ENCODE data around the gene EIF6.
"Not testable (repeated sequence)": the region's sequence is repeated elsewhere in the genome, so short reads cannot be mapped to it uniquely, and the experiment has no call there.

Gene EIF6

GRCh38 chr20:35284267-35284991 is at the start of gene EIF6:
Gene EIF6 (minus strand): TSS chr20:35284772. CDS start chr20:35284487, 285 bp downstream.
- DNase-seq (ENCODE audit: low read depth in 2 of 2) = peak; percentile 76 to 79

GRCh38 chr20:35333606-35334005 is 49.0 kb upstream of the EIF6 start:
- DNase-seq (ENCODE audit: low read depth in 2 of 2) = no peak

- no peak for DNase-seq (ENCODE audit: low read depth in 2 of 2)
Observed at GRCh38 chr20:35332540-35333200, 48.1 kb upstream of the EIF6 start.

DNA sequence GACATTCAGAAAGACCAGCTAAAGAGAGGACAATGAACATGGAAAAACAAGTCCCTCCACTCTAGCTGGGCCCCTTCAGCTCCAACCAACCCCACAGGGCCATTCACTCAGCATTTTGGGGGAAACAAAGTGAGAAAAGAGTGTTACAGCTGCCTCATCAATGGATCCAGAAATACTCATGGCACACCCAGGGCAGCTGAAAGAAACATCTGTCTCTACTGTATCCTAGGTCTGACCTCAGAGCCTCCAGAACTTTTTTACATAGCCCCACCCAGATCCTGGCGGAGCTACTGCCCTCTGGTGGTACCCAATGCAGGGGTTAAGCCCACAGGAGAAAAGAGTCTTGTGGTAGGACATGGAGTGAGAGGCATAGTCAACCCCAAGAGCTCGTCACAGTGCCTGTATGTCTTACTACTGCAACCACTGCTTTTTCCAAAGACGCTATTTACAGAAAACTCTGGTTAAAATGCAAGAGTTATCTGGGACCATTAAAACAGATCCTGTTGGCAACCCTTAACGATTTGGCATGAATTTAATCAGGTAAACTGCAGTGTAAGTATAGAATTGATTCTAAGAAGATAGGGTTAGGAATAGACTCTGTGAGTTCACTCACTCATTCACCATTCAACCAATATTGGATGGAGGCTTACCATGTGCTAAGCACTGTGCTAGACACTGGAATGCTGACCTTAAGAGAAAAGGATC is 45.0 kb upstream of the EIF6 start:
- DNase-seq (ENCODE audit: low read depth in 2 of 2) = peak; percentile 44 to 60

DNA sequence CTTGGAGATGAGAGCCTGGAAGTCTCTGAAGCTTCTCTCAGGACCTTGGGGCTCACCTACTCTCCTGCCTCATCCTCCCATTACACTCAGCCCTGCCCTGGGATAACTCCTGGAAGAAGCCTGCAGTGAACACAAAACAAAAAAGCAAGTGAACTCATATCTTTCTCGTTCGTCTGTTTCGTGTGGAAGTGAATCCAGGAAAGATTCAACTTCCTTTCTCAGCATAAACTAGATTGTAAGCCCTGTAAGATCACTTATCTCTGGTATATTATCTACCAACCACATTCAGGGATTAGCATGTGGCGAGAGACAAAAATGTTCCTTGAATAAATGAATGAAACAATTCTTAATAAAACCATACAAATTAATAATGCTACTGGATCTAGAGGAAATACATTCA is 44.1 kb upstream of the EIF6 start:
- no peak for DNase-seq (ENCODE audit: low read depth in 2 of 2)

GRCh38 chr20:35328095-35328685 is 43.6 kb upstream of the EIF6 start:
- DNase-seq (ENCODE audit: low read depth in 2 of 2) = no peak

GRCh38 chr20:35327074-35327976 is 42.8 kb upstream of the EIF6 start:
- no peak for DNase-seq (ENCODE audit: low read depth in 2 of 2)

DNA sequence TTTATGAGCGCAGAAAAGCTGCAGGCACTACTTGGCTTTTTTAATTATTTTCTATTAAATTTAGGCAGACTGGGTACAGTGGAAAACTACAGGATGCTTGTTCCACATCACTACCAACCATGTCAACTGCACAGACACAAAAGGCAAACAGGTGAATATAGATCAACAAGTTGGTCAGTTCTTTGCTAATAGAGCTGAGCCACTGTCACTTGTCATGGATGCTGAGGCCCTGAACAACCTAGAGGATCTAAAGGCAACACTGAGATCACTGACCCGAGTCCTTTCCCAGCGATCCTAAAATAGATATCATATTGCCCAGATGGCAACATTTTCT is 42.1 kb upstream of the EIF6 start:
- no peak for DNase-seq (ENCODE audit: low read depth in 2 of 2)

- DNase-seq (ENCODE audit: low read depth in 2 of 2) = no peak
Observed at GRCh38 chr20:35326021-35326739, 41.6 kb upstream of the EIF6 start.

DNA sequence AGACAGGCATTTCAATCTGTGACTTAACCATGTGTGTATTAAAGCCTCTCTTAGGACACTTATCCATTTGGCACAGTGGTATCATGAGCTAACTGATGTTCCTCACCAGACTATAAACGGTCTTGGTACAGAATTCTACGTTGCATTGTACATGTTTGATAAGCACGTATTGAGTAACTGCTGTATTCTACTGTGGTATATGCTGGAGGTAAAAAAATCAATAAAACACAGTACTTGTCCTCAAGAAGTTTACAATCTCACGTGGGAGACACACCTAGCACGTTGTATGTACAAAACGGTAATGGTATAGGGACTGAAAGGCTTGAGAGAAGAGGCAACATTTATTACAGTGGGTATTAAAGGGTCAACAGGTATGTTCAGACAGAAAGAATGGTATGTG is 40.8 kb upstream of the EIF6 start:
- DNase-seq (ENCODE audit: low read depth in 2 of 2) = no peak

DNA sequence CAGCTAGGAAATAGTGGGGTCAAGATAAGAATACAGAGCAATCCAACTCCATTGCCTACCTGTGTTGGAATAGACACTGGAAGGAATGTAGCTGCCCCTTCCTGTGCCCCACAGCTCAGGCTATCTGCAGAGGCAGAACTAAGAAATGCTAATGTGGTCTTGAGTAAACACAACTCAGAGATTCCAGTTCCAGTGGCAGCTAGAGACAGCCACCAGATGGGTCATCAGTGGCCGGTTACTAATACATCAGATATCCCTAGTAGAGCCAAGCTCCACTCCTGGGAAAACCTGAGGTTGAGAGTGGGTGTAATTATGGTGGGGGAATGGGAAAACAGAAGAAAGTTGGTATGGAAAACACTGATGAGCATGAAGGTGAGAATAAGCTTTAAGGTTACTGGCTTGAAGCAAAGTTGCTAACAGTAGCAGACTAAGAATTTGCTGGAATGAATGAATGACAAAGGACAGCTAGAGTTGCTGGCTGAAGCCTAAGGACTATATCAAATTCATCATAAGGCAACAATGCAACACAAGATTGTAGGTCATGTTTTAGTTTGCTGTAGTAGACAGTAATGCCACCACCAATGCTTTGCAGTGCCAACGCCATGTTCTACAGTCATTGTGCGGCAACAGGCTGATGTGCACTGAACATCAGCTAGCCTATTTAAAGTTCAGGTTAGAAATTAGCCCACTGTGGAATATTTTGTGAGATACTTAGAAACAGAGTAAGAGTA is 36.0 kb upstream of the EIF6 start:
- DNase-seq (ENCODE audit: low read depth in 2 of 2) = no peak

GRCh38 chr20:35319871-35320197 is 35.3 kb upstream of the EIF6 start:
- no peak for DNase-seq (ENCODE audit: low read depth in 2 of 2)

DNA sequence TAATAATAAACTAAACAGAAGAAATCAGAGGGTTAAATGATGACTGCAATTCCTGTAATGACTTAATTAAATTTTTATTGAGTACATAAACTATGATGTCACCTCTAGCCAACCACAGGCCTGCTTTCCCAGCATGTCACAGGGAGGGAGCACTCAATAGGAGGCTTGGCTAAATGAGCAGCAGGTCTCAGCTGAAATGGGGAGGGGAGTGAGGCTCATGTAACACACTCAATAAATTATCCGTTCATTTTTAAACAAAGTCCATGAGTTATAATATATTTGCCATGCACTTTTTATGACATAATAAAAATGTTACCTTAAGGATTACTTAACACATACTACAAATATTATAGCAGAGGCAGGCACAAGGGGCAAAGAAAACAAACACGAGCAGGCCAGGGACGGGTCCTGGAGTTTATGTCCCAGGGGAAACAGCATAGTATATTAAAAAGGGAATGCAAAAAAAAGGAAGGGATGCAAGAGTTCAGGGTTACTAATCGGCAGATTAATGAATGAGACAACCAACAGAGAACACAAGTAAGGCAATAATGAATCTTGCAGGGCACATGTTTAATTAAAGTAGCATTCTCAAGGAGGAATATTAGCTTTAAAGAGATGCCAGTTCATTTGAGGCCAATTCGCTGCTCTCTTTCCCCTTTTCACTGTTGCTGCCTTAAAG is 34.8 kb upstream of the EIF6 start:
- no peak for DNase-seq (ENCODE audit: low read depth in 2 of 2)

GRCh38 chr20:35318502-35319157 is 34.1 kb upstream of the EIF6 start:
- DNase-seq (ENCODE audit: low read depth in 2 of 2) = no peak

GRCh38 chr20:35317416-35318210 is 33.0 kb upstream of the EIF6 start:
- no peak for DNase-seq (ENCODE audit: low read depth in 2 of 2)

DNA sequence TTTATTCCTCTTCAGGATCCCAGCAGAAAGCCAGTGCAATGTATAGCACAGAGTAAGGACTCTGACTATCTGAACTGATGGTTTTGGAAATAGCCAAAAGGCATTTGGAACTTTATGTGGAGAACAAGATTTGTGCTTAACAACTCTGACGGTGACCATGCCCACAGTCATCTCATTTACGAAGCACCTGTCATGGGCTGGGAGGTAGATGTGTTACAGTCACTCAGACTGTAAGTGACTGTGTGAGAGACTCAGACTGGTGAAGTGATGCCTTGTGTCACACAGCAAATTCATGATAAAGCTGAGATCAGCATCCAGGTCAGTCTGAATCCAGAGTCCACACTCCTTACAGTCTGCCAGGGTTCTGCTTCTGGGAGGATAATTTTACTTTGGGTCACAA is 31.5 kb upstream of the EIF6 start:
- no peak for DNase-seq (ENCODE audit: low read depth in 2 of 2)

GRCh38 chr20:35315632-35316020 is 31.1 kb upstream of the EIF6 start:
- not testable (repeated sequence) for DNase-seq (ENCODE audit: low read depth in 2 of 2)

DNA sequence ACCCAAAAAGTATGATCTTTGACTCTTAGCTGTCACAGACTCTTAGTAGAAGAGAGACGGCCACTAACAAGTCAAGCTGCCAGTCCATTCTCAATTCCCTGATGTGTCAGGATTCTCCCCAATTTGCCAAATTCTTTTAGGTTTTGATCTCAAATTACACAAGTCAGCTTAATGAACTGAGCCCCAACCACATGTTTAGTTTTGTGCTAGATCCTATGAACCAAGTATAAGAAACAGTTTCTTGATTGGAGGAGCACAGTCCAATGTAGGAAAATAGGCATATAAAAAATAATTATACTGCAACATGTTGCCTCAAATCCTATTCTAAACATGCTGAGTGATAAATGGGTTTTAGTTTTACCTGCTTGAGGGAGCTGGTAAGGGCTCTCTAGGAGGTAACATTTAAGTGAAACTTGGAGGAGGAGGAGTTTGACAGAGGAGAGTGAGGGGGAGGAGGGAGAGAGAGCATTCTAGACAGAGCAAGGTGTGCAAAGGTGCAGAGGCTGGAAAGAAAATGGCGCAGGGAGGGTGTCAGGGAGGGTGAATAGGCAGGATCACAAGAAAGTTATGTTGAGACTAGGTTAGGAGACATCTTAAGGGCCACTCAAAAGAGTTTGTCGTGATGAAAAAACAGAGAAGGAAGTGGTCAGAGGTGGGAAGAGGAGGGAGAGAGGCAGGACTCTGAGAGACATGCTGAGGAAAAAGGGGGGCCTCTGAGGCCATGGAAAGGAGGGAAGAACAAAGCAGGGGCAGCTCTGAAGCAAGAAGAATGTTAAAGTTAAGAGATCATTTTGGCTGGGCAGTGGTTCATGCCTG is 30.5 kb upstream of the EIF6 start:
- DNase-seq (ENCODE audit: low read depth in 2 of 2) = no peak
